Mesendoderm (in vitro differentiated cells): ENCODE data around the gene CDH23.

ENCODE experiments used
- DNase-seq: peaks from one replicate; pipeline ENCODE4 v3.0.0; 2013
- H2AK5ac ChIP-seq: 2 replicates; pipeline ENCODE4 v1.6.1; 2013; ENCODE audit warnings: low read length, inconsistent platforms
- H2BK120ac ChIP-seq: 2 replicates; pipeline ENCODE4 v1.6.1; 2013; ENCODE audit warnings: low read depth, mild to moderate bottlenecking, low read length, moderate library complexity, mixed read lengths
- H2BK15ac ChIP-seq: replicated peaks from 2 replicates; pipeline ENCODE4 v1.6.1; 2013; ENCODE audit warnings: low read depth, mild to moderate bottlenecking, moderate library complexity
- H2BK5ac ChIP-seq: 2 replicates; pipeline ENCODE4 v1.6.1; 2013; ENCODE audit warnings: low read length, inconsistent platforms
- H3K18ac ChIP-seq: 2 replicates; pipeline ENCODE4 v1.6.1; 2013; ENCODE audit warnings: mild to moderate bottlenecking, low read length, mixed read lengths
- H3K23ac ChIP-seq: one replicate; pipeline ENCODE4 v1.6.1; 2013; ENCODE audit warnings: low read length
- H3K27ac ChIP-seq: 2 replicates; pipeline ENCODE4 v1.5.1; 2013; ENCODE audit warnings: low read depth, mild to moderate bottlenecking, inconsistent platforms, low read length, moderate library complexity
- H3K27me3 ChIP-seq: 2 replicates; pipeline ENCODE4 v1.6.1; 2013; ENCODE audit warnings: low read length, control low read depth, mild to moderate bottlenecking, inconsistent platforms; ENCODE audit not compliant: insufficient read depth, poor library complexity
- H3K36me3 ChIP-seq: 2 replicates; pipeline ENCODE4 v1.6.1; 2013; ENCODE audit warnings: low read length, inconsistent platforms; ENCODE audit not compliant: control insufficient read depth, insufficient read depth
- H3K4ac ChIP-seq: one replicate; pipeline ENCODE4 v1.6.1; 2013; ENCODE audit warnings: low read depth, mild to moderate bottlenecking, low read length, moderate library complexity
- H3K4me1 ChIP-seq: 2 replicates; pipeline ENCODE4 v1.6.1; 2013; ENCODE audit warnings: low read depth, low read length, inconsistent platforms; ENCODE audit not compliant: control insufficient read depth
- H3K4me2 ChIP-seq: 2 replicates; pipeline ENCODE4 v1.6.1; 2013; ENCODE audit warnings: low read length
- H3K4me3 ChIP-seq: 2 replicates; pipeline ENCODE4 v1.5.1; 2013; ENCODE audit warnings: mild to moderate bottlenecking, low read length
- H3K56ac ChIP-seq: one replicate; pipeline ENCODE4 v1.6.1; 2013; ENCODE audit warnings: low read length
- H3K79me1 ChIP-seq: 2 replicates; pipeline ENCODE4 v1.6.1; 2013; ENCODE audit warnings: low read length, inconsistent platforms
- H3K79me2 ChIP-seq: 2 replicates; pipeline ENCODE4 v1.6.1; 2013; ENCODE audit warnings: mild to moderate bottlenecking, low read length; ENCODE audit not compliant: control insufficient read depth, insufficient read depth
- H3K9ac ChIP-seq: 2 replicates; pipeline ENCODE4 v1.6.1; 2013; ENCODE audit warnings: low read length, inconsistent platforms
- H4K5ac ChIP-seq: one replicate; pipeline ENCODE4 v1.6.1; 2013; ENCODE audit warnings: low read length
- H4K8ac ChIP-seq: one replicate; pipeline ENCODE4 v1.6.1; 2013; ENCODE audit warnings: low read depth, mild to moderate bottlenecking, control low read depth, low read length, moderate library complexity
- WGBS: extraction: QIAGEN DNeasy Blood & Tissue Kit; methylation state at CpG from one replicate; pipeline ENCODE4 v1.1.7; 2013; ENCODE audit warnings: low lambda C conversion rate, missing lambda C conversion rate; ENCODE audit not compliant: insufficient coverage; ENCODE audit errors: extremely low coverage; 5-methylcytosine and 5-hydroxymethylcytosine counted together

CDH23 gene

DNA sequence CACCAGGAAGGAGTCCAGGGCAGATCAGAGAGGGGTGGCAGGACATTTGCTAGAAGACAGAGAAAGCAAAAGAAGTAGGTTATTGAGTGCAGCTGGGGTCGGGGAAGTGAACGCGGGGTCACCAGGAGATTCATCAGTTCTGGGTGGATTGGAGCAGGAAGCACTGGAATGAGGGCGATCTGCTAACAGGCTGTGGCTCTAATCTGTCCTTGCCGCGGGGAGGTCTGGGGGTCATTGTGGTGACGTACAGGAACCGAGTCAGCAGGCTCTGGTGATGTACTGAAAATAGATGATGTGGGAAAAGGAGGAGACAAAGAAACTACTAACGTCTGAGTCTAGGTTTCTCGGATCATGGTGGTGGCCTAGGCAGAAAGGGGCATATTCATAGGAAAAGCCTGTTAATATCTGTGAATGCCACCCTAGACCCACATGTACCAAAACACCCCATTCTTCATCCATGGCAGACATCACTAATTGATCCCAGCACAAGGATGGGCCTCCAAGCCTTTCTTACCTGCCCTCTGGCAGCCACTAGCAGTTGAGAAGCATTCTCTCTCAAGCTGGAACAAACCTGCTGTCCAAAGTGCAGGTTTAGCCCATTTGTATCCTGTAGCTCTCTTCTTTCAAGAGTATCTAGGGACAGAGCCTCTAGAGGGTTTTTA, 188.3 kb downstream of the CDH23 start:
- Histone ChIP-seq H3K56ac (no peak overlapping the region), H3K79me2 (no peaks in the 10 kb centered on the region), H3K4me3 (no peak overlapping the region), H3K4me1 (no peaks in the 10 kb centered on the region), H3K27ac (no peak overlapping the region), H3K36me3 (no peaks in the 10 kb centered on the region), H4K8ac (no peak overlapping the region), H3K18ac (no peak overlapping the region), H2AK5ac (no peak overlapping the region), H3K27me3 (no peaks in the 10 kb centered on the region), H3K9ac (no peak overlapping the region), H4K5ac (no peak overlapping the region), H3K4me2 (no peak overlapping the region), H3K79me1 (no peaks in the 10 kb centered on the region), H3K23ac (no peak overlapping the region), H2BK5ac (no peak overlapping the region), H2BK15ac (no peak overlapping the region), H3K4ac (no peak overlapping the region), H2BK120ac (no peak overlapping the region)
- no CpG with 5 or more reads among the region's 10 CpGs for WGBS
- DNase-seq, result no peak

- H3K27ac ChIP-seq, result no peak overlapping the region
- H3K36me3 ChIP-seq, result no peaks in the 10 kb centered on the region
- H2BK15ac ChIP-seq, result no peak overlapping the region
- no peak overlapping the region for H3K56ac ChIP-seq
- H3K4me3 ChIP-seq, result no peak overlapping the region
- WGBS, result no CpG with 5 or more reads among the region's 10 CpGs
- H3K18ac ChIP-seq, result no peak overlapping the region
- no peaks in the 10 kb centered on the region for H3K4me1 ChIP-seq
- H3K4ac ChIP-seq, result no peak overlapping the region
- H4K8ac ChIP-seq, result no peak overlapping the region
- DNase-seq, result no peak
- no peak overlapping the region for H3K23ac ChIP-seq
- H2AK5ac ChIP-seq, result no peak overlapping the region
- no peaks in the 10 kb centered on the region for H3K27me3 ChIP-seq
- H3K79me2 ChIP-seq, result no peaks in the 10 kb centered on the region
- H3K9ac ChIP-seq, result no peak overlapping the region
- H2BK120ac ChIP-seq, result no peak overlapping the region
- H2BK5ac ChIP-seq, result no peak overlapping the region
- H3K79me1 ChIP-seq, result no peaks in the 10 kb centered on the region
- no peak overlapping the region for H3K4me2 ChIP-seq
- no peak overlapping the region for H4K5ac ChIP-seq
Observed at GRCh38 chr10:71585564-71586290, 189.0 kb downstream of the CDH23 start.

DNA sequence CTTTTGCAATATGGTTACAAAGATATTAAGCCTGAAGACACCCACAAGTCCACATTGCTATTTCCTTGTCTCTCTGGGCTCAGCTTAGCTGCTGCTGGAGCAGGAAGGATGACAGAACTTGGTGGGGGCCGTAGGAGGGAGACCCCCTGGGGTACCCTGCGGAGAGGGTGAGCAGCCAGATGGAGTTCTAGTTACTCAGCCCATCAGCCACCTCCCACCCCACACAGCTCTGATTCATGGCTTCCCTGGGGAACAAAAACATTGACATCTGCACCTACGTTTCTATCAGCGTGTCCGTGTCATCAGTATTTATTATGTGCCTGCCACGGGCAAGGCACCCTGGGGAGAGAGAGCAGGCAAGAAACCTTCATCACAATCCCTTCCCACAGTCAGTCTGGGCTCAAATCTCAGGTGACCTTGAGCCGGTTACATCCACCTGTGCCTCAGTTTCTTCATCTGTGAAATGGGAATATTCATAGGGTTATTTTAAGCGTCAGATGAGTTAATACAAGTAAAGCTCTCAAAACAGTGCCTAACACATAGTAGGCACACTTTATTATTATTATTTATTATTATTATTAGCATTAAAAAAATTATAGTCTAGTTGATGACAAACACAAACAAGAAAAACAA, 191.3 kb downstream of the CDH23 start:
- no peak overlapping the region for H2BK120ac ChIP-seq

DNA sequence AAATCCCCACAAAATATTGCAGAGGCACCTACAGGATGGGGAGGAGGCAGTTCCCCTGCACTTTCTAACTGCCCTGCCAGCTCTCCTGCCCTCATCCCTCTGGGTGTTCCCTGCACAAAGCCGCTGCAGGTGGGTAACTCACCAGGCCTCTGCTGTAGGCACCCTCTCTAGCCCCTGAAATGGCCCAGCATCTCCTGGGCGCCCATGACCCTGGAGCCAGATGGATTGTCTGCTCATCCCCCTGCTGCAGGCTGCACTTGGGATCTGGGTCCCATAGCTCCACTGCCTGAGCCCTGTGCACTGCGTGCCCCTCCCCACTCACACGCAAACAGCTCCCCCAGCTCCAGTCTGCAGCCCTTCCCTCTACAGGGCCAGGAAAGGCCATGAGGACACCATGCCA, 192.0 kb downstream of the CDH23 start:
- H4K5ac ChIP-seq, result no peak overlapping the region
- no peak overlapping the region for H3K18ac ChIP-seq
- no peaks in the 10 kb centered on the region for H3K27me3 ChIP-seq
- H2BK15ac ChIP-seq, result no peak overlapping the region
- H3K23ac ChIP-seq, result no peak overlapping the region
- H4K8ac ChIP-seq, result no peak overlapping the region
- H3K36me3 ChIP-seq, result no peaks in the 10 kb centered on the region
- WGBS, result no CpG with 5 or more reads among the region's 4 CpGs
- peaks cover 3% of the 10 kb centered on the region for H3K4me1 ChIP-seq
- no peak overlapping the region for H2BK5ac ChIP-seq
- H3K56ac ChIP-seq, result no peak overlapping the region
- H3K79me2 ChIP-seq, result no peaks in the 10 kb centered on the region
- H3K4me3 ChIP-seq, result no peak overlapping the region
- no peak overlapping the region for H2BK120ac ChIP-seq
- no peak overlapping the region for H3K9ac ChIP-seq
- H3K4ac ChIP-seq, result no peak overlapping the region
- H2AK5ac ChIP-seq, result no peak overlapping the region
- no peak overlapping the region for H3K4me2 ChIP-seq
- no peak for DNase-seq
- no peaks in the 10 kb centered on the region for H3K79me1 ChIP-seq
- H3K27ac ChIP-seq, result no peak overlapping the region

More for the DNA sequence above, 191.3 kb downstream of the CDH23 start:
- Histone ChIP-seq H3K56ac (no peak overlapping the region), H3K4ac (no peak overlapping the region), H3K4me1 (peaks cover 3% of the 10 kb centered on the region), H2BK15ac (no peak overlapping the region), H3K18ac (no peak overlapping the region), H3K4me2 (no peak overlapping the region), H3K36me3 (no peaks in the 10 kb centered on the region), H2AK5ac (no peak overlapping the region), H3K79me1 (no peaks in the 10 kb centered on the region), H3K9ac (no peak overlapping the region), H3K23ac (peak overlapping the region; percentile 53), H2BK5ac (no peak overlapping the region), H3K27me3 (no peaks in the 10 kb centered on the region), H4K5ac (no peak overlapping the region), H3K79me2 (no peaks in the 10 kb centered on the region), H3K27ac (no peak overlapping the region), H4K8ac (no peak overlapping the region), H3K4me3 (no peak overlapping the region)
- no CpG with 5 or more reads among the region's 8 CpGs for WGBS
- no peak for DNase-seq

- Histone ChIP-seq H3K4me2 (no peak overlapping the region), H3K27me3 (no peaks in the 10 kb centered on the region), H2BK120ac (no peak overlapping the region), H3K4me1 (peaks cover 3% of the 10 kb centered on the region), H3K4me3 (no peak overlapping the region), H4K8ac (no peak overlapping the region), H3K23ac (no peak overlapping the region), H3K4ac (no peak overlapping the region), H3K79me1 (no peaks in the 10 kb centered on the region), H2BK15ac (no peak overlapping the region), H4K5ac (no peak overlapping the region), H3K18ac (no peak overlapping the region), H3K56ac (no peak overlapping the region), H3K36me3 (no peaks in the 10 kb centered on the region), H2BK5ac (no peak overlapping the region), H3K27ac (no peak overlapping the region), H2AK5ac (no peak overlapping the region), H3K79me2 (no peaks in the 10 kb centered on the region), H3K9ac (no peak overlapping the region)
- no CpG with 5 or more reads among the region's 14 CpGs for WGBS
- DNase-seq, result no peak
Observed at GRCh38 chr10:71589617-71590551, 193.2 kb downstream of the CDH23 start.
